Urothelium cell line (cell line): Measurements from ENCODE around the gene CFAP97D1.
"Not testable (repeated sequence)": the region's sequence is repeated elsewhere in the genome, so short reads cannot be mapped to it uniquely, and the experiment has no call there.

Experiments used
- DNase-seq: peaks from one replicate; pipeline ENCODE4 v3.0.0; 2011; ENCODE audit warnings: low spot score, mixed read lengths
- FAIRE-seq: peaks from 2 replicates; lab custom pipeline; 2011; peaks lifted over from hg19 to GRCh38; lab: Jason Lieb, UNC

Gene CFAP97D1

DNA sequence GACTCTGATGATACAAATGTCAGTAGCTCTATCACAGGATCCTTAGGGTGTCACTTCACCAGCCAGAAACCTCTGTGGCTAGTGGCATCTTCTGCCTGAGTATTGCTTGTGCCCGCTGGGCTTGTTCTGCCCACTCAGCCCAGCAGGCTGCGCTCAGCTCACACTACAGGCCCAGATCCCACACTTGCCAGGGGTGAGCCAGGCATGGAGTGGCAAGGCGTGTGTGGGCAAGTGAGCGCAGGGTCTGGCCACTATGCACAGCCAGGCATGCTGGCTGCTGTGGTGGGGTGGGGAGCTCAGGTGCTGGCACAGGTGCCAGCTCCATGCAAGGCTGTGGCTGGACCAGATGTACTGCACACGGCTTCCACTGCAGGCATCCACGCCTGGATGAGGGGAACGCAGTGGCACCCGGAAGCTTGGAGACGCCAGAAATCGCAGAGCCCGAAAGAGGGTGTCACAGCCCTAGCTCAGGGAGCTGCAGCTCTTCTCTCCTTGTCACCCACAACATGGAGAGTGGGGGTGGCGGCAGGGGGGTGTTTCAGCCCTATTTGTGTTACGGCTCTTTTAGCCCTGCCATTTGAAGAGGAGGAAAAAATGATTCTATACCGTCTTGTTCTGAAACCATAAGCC is 10.2 kb downstream of the CFAP97D1 start:
- DNase-seq (no peak), FAIRE-seq (no peak)

- peak; percentile 56 for FAIRE-seq
- peak; percentile 61 for DNase-seq
Observed at GRCh38 chr17:43791589-43791988, 11.4 kb downstream of the CFAP97D1 start.

DNA sequence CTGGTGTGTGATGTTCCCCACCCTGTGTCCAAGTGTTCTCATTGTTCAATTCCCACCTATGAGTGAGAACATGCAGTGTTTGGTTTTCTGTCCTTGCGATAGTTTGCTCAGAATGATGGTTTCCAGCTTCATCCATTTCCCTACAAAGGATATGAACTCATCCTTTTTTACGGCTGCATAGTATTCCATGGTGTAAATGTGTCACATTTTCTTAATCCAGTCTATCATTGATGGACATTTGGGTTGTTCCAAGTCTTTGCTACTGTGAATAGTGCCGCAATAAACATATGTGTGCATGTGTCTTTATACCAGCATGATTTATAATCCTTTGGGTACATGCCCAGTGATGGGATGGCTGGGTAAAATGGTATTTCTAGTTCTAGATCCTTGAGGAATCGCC is 12.4 kb downstream of the CFAP97D1 start:
- not testable (repeated sequence) for DNase-seq, FAIRE-seq

DNA sequence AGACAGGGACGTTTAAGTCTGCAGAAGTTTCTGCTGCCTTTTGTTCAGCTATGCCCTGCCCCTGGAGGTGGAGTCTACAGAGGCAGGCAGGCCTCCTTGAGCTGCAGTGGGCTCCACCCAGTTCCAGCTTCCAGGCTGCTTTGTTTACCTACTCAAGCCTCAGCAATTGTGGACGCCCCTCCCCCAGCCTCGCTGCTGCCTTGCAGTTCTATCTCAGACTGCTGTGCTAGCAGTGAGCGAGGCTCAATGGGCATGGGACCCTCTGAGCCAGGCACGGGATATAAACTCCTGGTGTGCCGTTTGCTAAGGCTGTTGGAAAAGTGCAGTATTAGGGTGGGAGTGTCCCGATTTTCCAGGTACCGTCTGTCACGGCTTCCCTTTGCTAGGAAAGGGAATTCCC is 17.8 kb downstream of the CFAP97D1 start:
- FAIRE-seq, DNase-seq: not testable (repeated sequence)

DNA sequence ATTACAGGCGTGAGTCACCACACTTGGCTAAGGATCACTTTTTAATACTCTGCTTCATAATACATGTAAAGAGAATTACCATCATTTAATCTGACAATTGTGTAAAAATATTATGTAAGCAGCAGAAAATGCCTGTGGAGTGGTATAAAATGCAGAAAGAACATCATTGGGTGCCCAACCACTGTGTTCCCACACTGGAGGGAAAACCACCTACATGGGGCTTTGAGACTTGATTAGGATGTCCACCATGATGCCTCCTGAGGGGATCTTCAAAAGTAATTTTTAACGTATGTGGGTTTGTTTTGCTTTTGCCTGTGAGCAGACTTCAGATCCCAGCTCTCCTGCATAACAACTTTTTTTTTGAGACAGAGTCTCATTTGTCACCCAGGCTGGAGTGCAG is 18.8 kb downstream of the CFAP97D1 start:
- FAIRE-seq, result no peak
- no peak for DNase-seq

DNA sequence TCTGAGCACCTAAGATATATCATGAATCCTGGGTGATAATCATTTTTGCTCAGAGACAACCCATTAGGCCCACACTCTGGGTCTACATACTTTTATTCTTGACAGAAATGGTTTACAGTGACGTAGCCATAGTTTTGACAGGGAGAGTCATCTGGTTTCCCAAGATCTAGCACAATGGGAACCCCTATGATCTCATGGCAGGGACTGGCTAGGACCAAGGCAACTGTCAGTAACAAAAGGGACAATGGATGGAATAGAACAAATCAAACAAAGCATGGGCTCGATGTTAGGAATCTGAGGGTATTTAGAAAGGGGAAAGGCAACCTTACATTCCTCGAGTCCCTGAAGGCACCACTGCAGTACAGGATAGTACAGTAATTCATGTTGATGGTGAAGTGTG is 20.5 kb downstream of the CFAP97D1 start:
- DNase-seq (no peak), FAIRE-seq (no peak)

DNA sequence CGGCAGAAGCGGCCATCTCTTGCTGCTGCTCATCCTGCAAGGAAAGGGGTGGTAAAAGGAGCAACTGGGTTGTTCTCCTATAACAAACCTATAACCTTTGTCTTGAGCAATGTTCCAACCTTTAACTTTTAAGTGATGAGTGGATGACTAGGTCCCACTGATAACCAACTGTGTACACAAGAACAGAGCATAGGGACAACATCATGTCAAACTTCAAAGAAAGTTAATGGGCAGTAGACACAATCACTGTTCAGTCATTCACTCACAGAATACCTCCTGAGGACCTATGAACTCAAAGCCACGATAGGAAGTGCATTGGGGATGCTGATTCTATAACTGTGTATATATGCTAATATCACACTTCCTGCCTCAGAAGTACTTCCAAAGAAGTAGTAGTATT is 21.6 kb downstream of the CFAP97D1 start:
- DNase-seq (no peak), FAIRE-seq (no peak)

DNA sequence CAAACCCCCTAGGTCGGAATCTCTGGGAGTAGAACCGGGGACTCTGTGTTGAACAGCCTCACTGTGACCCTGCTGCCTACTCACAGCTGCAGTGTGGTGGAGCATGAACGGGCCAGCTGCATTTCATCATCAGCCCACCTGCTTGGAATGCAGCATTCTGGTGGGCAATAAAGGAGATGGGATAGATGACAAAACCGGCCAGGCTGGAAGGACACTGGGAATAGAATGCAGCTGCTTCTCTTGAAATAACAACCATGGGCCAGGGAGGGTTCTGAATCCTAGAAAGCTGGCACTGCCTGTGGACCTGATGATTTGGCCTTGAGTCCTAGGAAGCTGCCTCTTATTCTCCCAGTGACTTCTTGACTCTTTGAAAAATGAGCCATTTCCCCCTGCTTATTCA is 23.5 kb downstream of the CFAP97D1 start:
- FAIRE-seq (no peak), DNase-seq (no peak)

DNA sequence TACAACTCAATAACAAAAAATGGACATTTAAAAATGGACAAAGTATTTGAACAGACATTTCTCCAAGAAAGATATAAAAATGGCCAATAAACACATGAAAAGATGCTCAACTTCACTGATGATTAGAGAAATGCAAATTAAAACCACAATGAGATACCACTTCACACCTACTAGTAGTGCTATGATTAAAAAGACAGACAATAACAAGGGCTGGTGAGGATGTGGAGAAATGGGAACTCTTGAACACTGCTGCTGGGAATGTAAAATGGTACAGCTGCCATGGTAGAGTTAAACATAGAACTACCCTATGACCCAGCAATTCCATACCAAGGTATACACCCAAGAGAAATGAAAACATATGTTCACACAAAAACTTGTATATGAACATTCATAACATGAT is 24.9 kb downstream of the CFAP97D1 start:
- no peak for FAIRE-seq

GRCh38 chr17:43808076-43808475 is 27.8 kb downstream of the CFAP97D1 start:
- no peak for FAIRE-seq
- DNase-seq, result no peak

More for the DNA sequence above, 24.9 kb downstream of the CFAP97D1 start:
- no peak for DNase-seq

DNA sequence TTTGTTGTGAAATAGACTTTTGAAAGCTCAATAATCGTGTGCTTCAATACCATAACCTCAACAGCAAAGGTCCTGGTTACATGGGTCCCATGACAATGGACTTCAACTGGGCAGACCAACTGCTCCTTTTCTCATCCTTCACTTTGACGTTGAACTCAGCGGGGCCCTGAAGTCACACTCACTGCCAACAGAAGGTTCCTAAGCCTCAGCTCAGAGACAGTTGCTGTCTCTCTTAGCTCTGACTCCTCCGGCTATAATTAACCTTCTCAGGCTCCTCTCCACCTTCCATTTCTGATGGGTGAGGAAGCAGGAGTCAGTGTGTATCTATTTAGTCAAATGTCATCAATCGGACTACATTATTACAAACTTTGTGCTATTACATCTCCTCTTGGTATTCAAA is 28.9 kb downstream of the CFAP97D1 start:
- FAIRE-seq (no peak), DNase-seq (no peak)

- FAIRE-seq, result no peak
- DNase-seq, result no peak
Observed at GRCh38 chr17:43810226-43810715, 30.0 kb downstream of the CFAP97D1 start.

- FAIRE-seq (peak; percentile 35), DNase-seq (no peak)
Observed at GRCh38 chr17:43810823-43811222, 30.6 kb downstream of the CFAP97D1 start.

- DNase-seq (no peak), FAIRE-seq (no peak)
Observed at GRCh38 chr17:43812396-43813265, 32.4 kb downstream of the CFAP97D1 start.

GRCh38 chr17:43813386-43813785 is 33.2 kb downstream of the CFAP97D1 start:
- no peak for DNase-seq
- FAIRE-seq, result no peak

DNA sequence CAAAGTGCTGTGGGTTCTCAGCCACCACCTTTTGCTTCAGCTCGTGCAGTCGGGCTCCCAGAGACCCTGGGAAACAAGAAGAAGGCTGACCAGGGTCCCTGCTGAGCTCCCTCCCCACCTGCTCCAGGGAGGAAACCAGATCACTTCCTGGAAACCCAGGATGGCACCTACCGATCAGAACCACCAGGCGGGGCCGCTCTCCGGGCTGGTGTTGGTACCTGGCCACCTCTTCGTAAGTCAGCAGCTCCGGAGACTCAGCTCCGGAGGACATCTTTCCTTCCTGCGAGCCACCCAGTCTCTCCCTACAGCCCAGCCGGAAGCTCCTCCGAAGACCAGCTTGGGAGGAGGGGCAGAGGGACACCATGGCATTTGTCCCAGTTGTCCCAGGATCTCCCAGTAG is 33.8 kb downstream of the CFAP97D1 start:
- FAIRE-seq (no peak), DNase-seq (no peak)

- DNase-seq (no peak), FAIRE-seq (no peak)
Observed at GRCh38 chr17:43814714-43815113, 34.5 kb downstream of the CFAP97D1 start.

- FAIRE-seq, result no peak
- no peak for DNase-seq
Observed at GRCh38 chr17:43816336-43817320, 36.4 kb downstream of the CFAP97D1 start.

DNA sequence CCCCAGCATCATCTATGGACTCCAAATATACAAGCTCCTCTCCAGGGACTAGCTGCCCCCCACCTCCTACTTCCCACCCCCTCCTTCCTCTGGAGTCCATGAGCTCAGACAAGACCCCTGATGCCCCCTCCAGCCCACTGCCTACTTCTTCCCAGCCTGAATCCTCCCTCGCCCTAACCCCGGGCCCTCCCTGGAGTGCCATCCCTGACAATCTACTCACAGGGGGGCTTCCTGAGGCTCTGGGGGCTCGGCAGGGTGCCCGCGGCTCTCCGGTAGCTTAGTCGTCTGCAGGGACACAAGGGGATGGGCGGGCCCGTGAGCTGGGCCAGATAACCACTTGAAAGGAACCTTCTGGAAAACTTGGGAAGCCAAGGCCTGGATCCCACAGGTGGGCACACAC is 37.6 kb downstream of the CFAP97D1 start:
- FAIRE-seq (no peak), DNase-seq (no peak)

- FAIRE-seq, result no peak
- DNase-seq, result no peak
Observed at GRCh38 chr17:43818966-43819365, 38.7 kb downstream of the CFAP97D1 start.

DNA sequence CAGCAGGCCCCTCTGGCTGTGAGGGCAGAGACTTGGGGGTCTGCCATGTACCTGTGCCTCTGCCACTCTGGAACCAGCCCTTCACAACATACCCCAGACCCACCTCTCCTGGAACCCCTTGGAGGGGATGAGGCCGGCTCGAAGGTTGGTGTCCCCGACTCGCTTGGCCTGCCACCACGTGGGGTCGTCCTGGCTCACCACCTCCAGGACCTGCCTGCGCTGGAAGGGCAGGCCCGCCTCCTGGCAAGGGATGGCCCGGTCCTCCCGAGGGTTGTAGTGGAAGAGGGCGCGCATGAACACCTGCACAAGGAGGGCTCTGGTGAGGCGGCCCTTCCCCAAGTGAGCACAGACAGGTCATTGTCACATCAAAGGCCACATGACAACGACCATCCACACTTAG is 40.5 kb downstream of the CFAP97D1 start:
- FAIRE-seq (peak; percentile 30), DNase-seq (no peak)
